PC-3 (cell line): ENCODE data around the gene UNC5C.

Experiments
- EZH2 ChIP-seq: fragments of 300-600 bp; sonication (generic); IDR thresholded peaks from one replicate; pipeline ENCODE4 v1.6.1; 2017; ENCODE audit warnings: antibody characterized with exemption, mild to moderate bottlenecking, low read length; ENCODE audit not compliant: unreplicated experiment
- TF ChIP-seq, protein P1 (sequence below): fragments of 300-600 bp; sonication (generic); conservative IDR thresholded peaks from 2 replicates; pipeline ENCODE4 v1.5.1; 2017; ENCODE audit warnings: antibody characterized with exemption, low read depth, mild to moderate bottlenecking, low read length

DNA sequence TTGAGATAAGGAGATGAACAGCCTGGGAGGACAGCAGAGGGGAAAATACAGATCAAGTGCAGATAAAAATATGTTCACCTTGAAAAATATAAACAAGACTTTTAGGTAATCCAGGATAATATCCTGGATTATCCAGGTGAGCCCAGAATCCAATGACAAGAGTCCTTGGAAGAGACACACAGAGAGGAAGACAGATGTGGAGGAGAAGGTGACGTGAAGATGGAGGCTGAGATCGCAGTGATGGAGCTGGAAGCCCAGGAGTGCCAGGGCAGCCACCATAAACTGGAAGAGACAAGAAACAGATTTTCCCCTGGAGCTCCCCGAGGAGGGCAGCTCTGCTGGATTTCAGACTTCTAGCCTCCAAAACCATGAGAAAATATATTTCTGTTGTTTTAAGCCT, 230.7 kb downstream of the UNC5C start:
- TF ChIP-seq, protein P1, sequence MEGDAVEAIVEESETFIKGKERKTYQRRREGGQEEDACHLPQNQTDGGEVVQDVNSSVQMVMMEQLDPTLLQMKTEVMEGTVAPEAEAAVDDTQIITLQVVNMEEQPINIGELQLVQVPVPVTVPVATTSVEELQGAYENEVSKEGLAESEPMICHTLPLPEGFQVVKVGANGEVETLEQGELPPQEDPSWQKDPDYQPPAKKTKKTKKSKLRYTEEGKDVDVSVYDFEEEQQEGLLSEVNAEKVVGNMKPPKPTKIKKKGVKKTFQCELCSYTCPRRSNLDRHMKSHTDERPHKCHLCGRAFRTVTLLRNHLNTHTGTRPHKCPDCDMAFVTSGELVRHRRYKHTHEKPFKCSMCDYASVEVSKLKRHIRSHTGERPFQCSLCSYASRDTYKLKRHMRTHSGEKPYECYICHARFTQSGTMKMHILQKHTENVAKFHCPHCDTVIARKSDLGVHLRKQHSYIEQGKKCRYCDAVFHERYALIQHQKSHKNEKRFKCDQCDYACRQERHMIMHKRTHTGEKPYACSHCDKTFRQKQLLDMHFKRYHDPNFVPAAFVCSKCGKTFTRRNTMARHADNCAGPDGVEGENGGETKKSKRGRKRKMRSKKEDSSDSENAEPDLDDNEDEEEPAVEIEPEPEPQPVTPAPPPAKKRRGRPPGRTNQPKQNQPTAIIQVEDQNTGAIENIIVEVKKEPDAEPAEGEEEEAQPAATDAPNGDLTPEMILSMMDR, result no peak
- TF ChIP-seq EZH2, result no peak
